Measurements from ENCODE around the gene CKB. TPM values are rescaled to one million over a fixed set of nuclear protein-coding genes. Genes with fewer than 3 reads are reported as not detected.
A peak's percentile ranks its signal among the peaks of the same experiment; 100 is the strongest.

The CKB gene
- total RNA-seq, 1 donor from 2014 or later, result 3.0 TPM

DNA sequence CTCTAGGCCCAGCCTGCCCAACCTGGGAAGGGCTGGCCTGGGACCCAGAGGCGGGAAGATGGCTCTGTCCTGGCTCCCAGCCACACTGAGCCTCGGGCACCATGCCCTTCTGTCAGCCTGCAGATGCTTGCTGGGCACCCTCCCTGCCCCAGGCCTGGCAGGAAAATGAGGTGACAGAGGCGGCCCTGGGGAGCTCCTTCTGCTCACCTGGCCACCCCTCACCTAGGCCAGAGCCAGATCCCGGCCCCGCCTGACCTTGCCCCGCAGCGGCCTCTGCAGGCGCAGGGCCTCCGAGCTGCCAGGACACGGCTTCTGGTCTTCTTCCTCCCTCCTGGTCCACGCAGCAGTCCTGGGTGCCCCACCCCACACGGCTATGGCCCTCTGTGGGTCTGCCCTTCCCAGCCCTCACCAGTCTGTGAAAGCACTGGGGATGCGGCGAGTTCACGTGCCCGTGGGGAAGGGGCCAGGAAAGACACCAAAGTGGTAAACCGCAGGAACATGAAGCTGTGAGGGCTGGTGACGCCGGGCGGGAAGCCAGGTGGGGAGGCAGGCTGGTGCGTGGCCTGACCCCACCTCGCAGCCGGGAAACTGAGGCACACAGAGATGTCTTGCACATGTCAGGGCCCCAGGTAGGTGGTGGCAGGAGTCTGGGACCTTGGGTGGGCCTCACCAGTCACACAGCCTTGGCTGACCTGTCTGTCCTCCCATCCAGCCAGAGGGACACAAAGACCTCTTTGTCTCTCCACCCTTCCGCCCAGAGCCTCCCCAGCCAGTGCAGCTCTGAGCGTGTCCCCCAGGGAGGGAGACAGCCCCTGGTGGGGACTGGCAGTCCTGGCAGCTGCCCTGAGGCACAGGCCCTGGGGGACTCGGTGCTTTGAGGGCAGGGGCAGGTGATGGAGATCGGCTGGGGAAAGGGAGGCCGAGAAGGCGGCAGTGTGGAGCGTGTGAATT, 27.0 kb upstream of the CKB start:
- DNase-seq (ENCODE audit: low read depth in 2 of 2), result no peak

- DNase-seq (ENCODE audit: low read depth in 2 of 2), result no peak
Observed at GRCh38 chr14:103548463-103549351, 26.1 kb upstream of the CKB start.

DNA sequence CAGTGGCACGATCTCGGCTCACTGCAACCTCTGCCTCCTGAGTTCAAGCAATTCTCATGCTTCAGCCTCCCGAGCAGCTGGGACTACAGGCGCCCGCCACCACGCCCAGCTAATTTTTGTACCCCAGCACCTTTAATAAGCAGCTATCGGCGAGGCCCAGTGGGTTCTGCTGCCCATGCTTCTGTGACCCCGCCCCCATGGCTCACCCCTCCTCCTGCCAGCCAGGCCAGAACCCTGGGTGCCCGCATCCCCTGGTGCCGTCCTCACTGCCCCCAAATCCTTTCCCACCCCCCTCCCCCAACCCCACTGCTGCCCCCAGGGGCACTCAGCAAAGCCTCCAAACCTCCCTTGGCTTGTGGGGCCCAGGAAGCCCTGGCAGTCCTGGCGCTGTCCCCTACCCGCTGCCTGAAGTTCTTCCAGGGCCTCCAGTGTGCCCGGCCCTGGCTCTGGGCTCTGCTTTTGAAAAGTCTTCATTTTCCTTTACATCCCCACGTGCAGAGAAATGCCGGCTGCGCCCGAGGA, 25.4 kb upstream of the CKB start:
- no peak for DNase-seq (ENCODE audit: low read depth in 2 of 2)

- DNase-seq (ENCODE audit: low read depth in 2 of 2), result no peak
Observed at GRCh38 chr14:103547455-103547940, 24.9 kb upstream of the CKB start.

- DNase-seq (ENCODE audit: low read depth in 2 of 2), result peak; percentile 17 to 54
Observed at GRCh38 chr14:103546652-103547454, 24.2 kb upstream of the CKB start.

GRCh38 chr14:103545915-103546651, 23.5 kb upstream of the CKB start:
- no peak for DNase-seq (ENCODE audit: low read depth in 2 of 2)

- DNase-seq (ENCODE audit: low read depth in 2 of 2), result no peak
Observed at GRCh38 chr14:103545219-103545914, 22.7 kb upstream of the CKB start.

DNA sequence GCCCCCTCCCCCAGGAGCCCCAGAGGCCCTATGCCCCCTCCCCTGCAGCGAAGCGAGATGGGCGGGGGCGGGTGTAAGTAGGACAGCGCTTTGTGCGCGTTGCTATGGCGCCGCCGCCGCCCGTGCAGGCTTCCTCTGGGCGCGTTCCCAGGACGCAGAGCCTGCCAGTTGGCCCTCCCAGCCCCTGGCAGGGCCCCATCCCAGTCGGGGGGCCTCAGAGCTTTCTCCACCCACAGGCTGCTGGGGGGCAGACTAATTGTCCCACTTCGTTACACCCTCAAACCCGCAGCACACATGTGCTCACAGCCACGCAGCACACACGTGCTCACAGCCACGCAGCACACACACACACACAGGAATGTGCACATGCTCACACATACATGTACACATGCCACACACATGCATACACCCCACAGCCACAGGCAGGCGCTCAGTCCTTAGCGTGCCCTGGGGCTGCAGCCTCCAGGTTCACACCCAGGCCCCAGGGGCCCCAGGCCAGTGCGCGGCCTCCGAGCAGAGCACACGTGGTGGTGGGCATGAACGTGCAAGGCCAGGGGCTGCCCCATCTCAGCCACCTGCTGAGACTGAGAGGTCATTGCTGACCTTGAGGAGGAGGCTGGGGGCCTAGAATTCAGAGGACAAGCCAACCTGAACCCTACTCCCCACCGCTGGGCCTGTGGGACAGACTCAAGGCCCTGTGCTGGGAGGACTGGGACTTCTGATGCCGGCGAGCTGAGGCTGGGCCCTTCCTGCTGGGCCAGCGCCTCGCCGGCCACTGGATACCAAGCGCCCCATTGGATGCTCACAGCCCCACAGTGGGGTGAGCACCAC, 22.0 kb upstream of the CKB start:
- no peak for DNase-seq (ENCODE audit: low read depth in 2 of 2)

GRCh38 chr14:103543721-103544387, 21.2 kb upstream of the CKB start:
- DNase-seq (ENCODE audit: low read depth in 2 of 2), result no peak

GRCh38 chr14:103543140-103543539, 20.5 kb upstream of the CKB start:
- DNase-seq (ENCODE audit: low read depth in 2 of 2), result no peak

DNA sequence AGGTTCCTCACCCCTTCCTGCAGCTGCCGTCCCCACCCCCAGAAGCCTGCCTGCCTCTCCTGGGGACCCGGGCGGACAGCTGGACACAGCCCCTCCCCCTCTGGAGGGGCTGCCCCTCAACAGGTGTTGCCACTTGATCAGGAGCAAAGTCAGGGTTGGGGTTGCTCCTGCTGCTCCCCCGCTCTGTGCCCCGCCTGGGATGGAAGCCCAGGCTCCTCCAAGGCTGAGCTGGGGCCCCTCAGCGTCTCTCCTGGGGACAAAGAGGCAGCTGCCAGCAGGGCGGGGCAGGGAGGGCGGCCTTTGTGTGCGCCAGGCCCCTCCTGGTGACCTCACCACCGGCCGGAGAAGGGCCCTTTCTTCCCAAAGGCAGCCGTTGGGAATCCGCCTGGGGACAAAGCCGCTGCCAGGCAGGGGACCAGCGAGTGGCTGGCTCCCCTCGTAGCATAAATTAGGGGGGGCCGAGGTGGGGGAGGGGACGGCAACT, 20.0 kb upstream of the CKB start:
- DNase-seq (ENCODE audit: low read depth in 2 of 2), result no peak

- no peak for DNase-seq (ENCODE audit: low read depth in 2 of 2)
Observed at GRCh38 chr14:103541709-103542604, 19.3 kb upstream of the CKB start.

DNA sequence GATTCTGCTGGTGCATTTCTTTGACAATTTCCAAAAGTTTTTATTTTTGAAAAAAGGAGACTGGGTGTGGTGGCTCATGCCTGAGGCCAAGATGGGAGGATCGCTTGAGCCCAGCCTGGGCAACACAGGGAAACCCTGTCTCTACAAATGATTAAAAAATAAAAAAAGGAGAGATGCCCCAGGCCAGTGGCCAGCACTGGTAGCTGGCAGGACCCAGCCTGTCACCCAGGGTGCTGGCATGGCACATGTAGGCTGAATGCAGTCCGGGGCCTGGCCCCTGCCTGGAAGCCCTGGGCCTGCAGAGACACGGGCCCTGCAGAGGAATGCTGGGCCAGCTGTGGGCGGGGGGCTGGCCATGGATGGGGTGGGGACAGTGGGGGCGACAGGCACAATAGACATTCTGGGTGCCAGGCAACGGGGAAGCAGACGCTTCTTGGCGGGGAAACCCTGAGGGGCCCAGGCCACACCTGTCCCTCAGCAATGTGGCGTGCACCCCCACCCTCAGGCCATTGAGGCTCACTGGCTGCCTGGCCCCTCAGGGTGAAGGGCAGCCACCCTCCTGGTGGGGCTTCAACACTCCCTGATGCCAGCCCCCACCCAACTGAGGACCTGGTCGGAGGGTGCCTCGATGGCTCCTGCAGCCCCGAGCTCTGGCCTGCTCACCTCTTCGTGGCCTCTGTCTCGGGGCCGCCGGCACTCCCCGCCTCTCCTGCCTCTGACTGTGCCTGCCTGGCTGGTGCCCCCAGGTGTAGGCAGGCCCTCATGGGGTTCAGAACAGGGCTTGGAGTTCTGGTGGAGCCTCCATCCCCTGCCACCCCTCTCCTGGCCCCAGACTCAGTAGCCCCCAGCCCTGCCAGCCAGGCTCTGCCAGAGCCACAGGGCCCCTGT, 18.4 kb upstream of the CKB start:
- no peak for DNase-seq (ENCODE audit: low read depth in 2 of 2)

- DNase-seq (ENCODE audit: low read depth in 2 of 2), result no peak
Observed at GRCh38 chr14:103539056-103539825, 16.6 kb upstream of the CKB start.

All from dermis microvascular lymphatic vessel endothelial cell (primary cell).